ENCODE measurements around the gene EIF2B2. TPM values are rescaled to one million over a fixed set of nuclear protein-coding genes. Genes with fewer than 3 reads are reported as not detected.

The EIF2B2 gene
- total and polyA plus RNA-seq, 10 of the 15 experiments (the other 5 are each of a cell fraction or from before 2014, with no cell fraction given) = 17.4 to 168 (median 65.5) TPM

DNA sequence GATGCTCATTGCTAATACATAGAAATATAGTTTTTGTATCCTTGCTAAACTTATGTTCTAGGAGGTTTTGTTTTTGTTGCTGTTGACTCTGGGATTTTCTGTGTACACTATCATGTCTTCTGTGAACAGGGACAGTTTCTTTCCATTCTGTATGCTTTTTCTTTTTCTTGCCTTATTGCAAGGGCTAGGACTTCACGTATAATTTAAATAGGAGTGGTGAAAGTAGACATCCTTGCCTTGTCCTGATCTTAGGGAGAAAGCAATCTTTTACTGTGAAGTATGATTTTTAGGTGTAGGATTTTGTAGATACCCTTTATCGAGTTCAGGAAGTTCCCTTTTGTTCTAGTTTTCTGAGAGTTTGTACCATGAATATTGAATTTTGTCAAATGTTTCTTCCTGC, 1.5 kb upstream of the EIF2B2 start:
- RAD21 ChIA-PET (ENCODE audit: unreplicated experiment) = no interaction called here
- no peak for FAIRE-seq
- WGBS (ENCODE audit: insufficient coverage, insufficient replicate concordance, low lambda C conversion rate, missing lambda C conversion rate) = 98% methylated on average over 2 of the region's 2 CpGs

GRCh38 chr14:75001899-75002298, 822 bp upstream of the EIF2B2 start:
- ATAC-seq (no peak), DNase-seq (ENCODE audit: low read depth, low spot score) (no peak), FAIRE-seq (no peak)
- no peak for TF ChIP-seq RBBP5 (conservative IDR thresholded peaks at IDR 0.05)
- TF ChIP-seq E2F8 (IDR thresholded peaks at IDR 0.05; ENCODE audit: low read depth, partially characterized antibody) = no peak
- TF ChIP-seq, protein P1, sequence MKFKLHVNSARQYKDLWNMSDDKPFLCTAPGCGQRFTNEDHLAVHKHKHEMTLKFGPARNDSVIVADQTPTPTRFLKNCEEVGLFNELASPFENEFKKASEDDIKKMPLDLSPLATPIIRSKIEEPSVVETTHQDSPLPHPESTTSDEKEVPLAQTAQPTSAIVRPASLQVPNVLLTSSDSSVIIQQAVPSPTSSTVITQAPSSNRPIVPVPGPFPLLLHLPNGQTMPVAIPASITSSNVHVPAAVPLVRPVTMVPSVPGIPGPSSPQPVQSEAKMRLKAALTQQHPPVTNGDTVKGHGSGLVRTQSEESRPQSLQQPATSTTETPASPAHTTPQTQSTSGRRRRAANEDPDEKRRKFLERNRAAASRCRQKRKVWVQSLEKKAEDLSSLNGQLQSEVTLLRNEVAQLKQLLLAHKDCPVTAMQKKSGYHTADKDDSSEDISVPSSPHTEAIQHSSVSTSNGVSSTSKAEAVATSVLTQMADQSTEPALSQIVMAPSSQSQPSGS (IDR thresholded peaks at IDR 0.05; ENCODE audit: low read length) = no peak
- TF ChIP-seq IKZF1 (conservative IDR thresholded peaks at IDR 0.05) = no peak
- TF ChIP-seq TAF1 (IDR thresholded peaks at IDR 0.05; ENCODE audit: borderline replicate concordance, low read depth, low read length) = no peak
- TF ChIP-seq BCL11A (IDR thresholded peaks at IDR 0.05; ENCODE audit: low read depth, low read length) = no peak
- no peak for TF ChIP-seq PML (IDR thresholded peaks at IDR 0.05; ENCODE audit: low read length)
- TF ChIP-seq HDAC2 (IDR thresholded peaks at IDR 0.05) = no peak
- no peak for TF ChIP-seq FOXM1 (IDR thresholded peaks at IDR 0.05; ENCODE audit: low read depth, low read length)
- no peak for TF ChIP-seq KDM1A (IDR thresholded peaks at IDR 0.05; ENCODE audit: borderline replicate concordance)
- TF ChIP-seq ZSCAN29 (IDR thresholded peaks at IDR 0.05) = no peak
- in situ Hi-C loops (cut with MboI) (no loop called here), intact Hi-C loops (cut with micrococcal nuclease; ENCODE audit: unreplicated experiment) (loop anchor here (1.0 kb wide), 1 partner anchor 60 kb away; no protein-coding TSS in a partner anchor)
- BruUV-seq (replicated peaks) = no TSS peak
- Histone ChIP-seq H4K20me1 (ENCODE audit: control insufficient read depth, insufficient read depth) (no peaks in the 10 kb centered on the region), H3K4me2 (ENCODE audit: control insufficient read depth, insufficient read depth) (peak overlapping the region; percentile 70), H3K4me3 (peak overlapping the region; percentile 74), H2AFZ (ENCODE audit: control insufficient read depth, low read depth, low read length) (peak overlapping the region; percentile 90), H3K27ac (ENCODE audit: control insufficient read depth, insufficient read depth) (peak overlapping the region; percentile 59), H3K36me3 (ENCODE audit: control insufficient read depth in 2 of 2, insufficient read depth in 2 of 2, low read length in 1 of 2) (peaks cover 3 to 9% of the 10 kb centered on the region in 2 experiments; a peak in 2 of 4 replicates), H3K4me1 (ENCODE audit: control insufficient read depth, insufficient read depth, low read length) (peaks cover 4% of the 10 kb centered on the region), H3K27me3 (replicated peaks in 1 of 2; ENCODE audit: control insufficient read depth in 2 of 2, insufficient read depth in 2 of 2, low read length in 1 of 2) (no peaks in the 10 kb centered on the region), H3K79me2 (ENCODE audit: control insufficient read depth, insufficient read depth, low read length) (peaks cover 17% of the 10 kb centered on the region), H3K9me3 (replicated peaks; ENCODE audit: control insufficient read depth, insufficient read depth, low read length) (no peaks in the 10 kb centered on the region; the same call in 2 of the 3 replicates), H3K9ac (ENCODE audit: control insufficient read depth, insufficient read depth, low read length) (0 out of 2 replicates have a peak overlapping the region, but pooled peaks have one; percentile 76)
- RAD21 ChIA-PET (ENCODE audit: unreplicated experiment) = interaction anchor here (1.0 to 2.6 kb wide), 3 partner anchors 60 to 141 kb away, joined by 3 to 12 read pairs (median 4); partner anchors contain the start of gene ACYP1
- WGBS (ENCODE audit: insufficient coverage, insufficient replicate concordance, low lambda C conversion rate, missing lambda C conversion rate) = 100% methylated on average over 1 of the region's 1 CpG
- POLR2A ChIA-PET = interaction anchor here (0.5 kb wide), 1 partner anchor 66 kb away, joined by 4 read pairs; no protein-coding TSS in a partner anchor
- CTCF ChIA-PET = interaction anchor here (1.0 to 3.2 kb wide), 4 partner anchors 55 to 300 kb away, joined by 3 to 9 read pairs (median 4); no protein-coding TSS in a partner anchor
- SMC1A ChIA-PET (ENCODE audit: uncharacterized antibody, unreplicated experiment) = interaction anchor here (1.0 kb wide), 2 partner anchors 33 to 47 kb away, joined by 3 read pairs; no protein-coding TSS in a partner anchor

More for the DNA sequence above, 1.5 kb upstream of the EIF2B2 start:
- H2AFZ ChIP-seq (ENCODE audit: control insufficient read depth, low read depth, low read length) = no peak overlapping the region
- H4K20me1 ChIP-seq (ENCODE audit: control insufficient read depth, insufficient read depth) = no peaks in the 10 kb centered on the region
- no peak overlapping the region for H3K9ac ChIP-seq (ENCODE audit: control insufficient read depth, insufficient read depth, low read length)
- H3K36me3 ChIP-seq (ENCODE audit: control insufficient read depth in 2 of 2, insufficient read depth in 2 of 2, low read length in 1 of 2) = peaks cover 0 to 2% of the 10 kb centered on the region in 2 experiments; a peak in 1 of 4 replicates
- no peak overlapping the region for H3K27ac ChIP-seq (ENCODE audit: control insufficient read depth, insufficient read depth)
- no peak overlapping the region for H3K4me2 ChIP-seq (ENCODE audit: control insufficient read depth, insufficient read depth)
- no peaks in the 10 kb centered on the region; the same call in 2 of the 3 replicates for H3K9me3 ChIP-seq (replicated peaks; ENCODE audit: control insufficient read depth, insufficient read depth, low read length)
- no TSS peak for BruUV-seq (replicated peaks)
- H3K4me1 ChIP-seq (ENCODE audit: control insufficient read depth, insufficient read depth, low read length) = peaks cover 4% of the 10 kb centered on the region
- TF ChIP-seq CBX3 (IDR thresholded peaks at IDR 0.05; ENCODE audit: borderline replicate concordance, low read depth) (no peak), STAT1 (conservative IDR thresholded peaks at IDR 0.05) (no peak)
- TF ChIP-seq, protein P2, sequence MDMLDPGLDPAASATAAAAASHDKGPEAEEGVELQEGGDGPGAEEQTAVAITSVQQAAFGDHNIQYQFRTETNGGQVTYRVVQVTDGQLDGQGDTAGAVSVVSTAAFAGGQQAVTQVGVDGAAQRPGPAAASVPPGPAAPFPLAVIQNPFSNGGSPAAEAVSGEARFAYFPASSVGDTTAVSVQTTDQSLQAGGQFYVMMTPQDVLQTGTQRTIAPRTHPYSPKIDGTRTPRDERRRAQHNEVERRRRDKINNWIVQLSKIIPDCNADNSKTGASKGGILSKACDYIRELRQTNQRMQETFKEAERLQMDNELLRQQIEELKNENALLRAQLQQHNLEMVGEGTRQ (IDR thresholded peaks at IDR 0.05; ENCODE audit: borderline replicate concordance, low read depth, low read length) = no peak
- H3K27me3 ChIP-seq (replicated peaks in 1 of 2; ENCODE audit: control insufficient read depth in 2 of 2, insufficient read depth in 2 of 2, low read length in 1 of 2) = no peaks in the 10 kb centered on the region
- ATAC-seq (no peak), DNase-seq (ENCODE audit: low read depth, low spot score) (no peak)
- CTCF ChIA-PET = interaction anchor here (1.0 to 3.2 kb wide), 3 partner anchors 54 to 140 kb away, joined by 3 to 9 read pairs (median 3); no protein-coding TSS in a partner anchor
- SMC1A ChIA-PET (ENCODE audit: uncharacterized antibody, unreplicated experiment) = interaction anchor here (1.0 kb wide), 1 partner anchor 48 kb away, joined by 3 read pairs; no protein-coding TSS in a partner anchor
- H3K79me2 ChIP-seq (ENCODE audit: control insufficient read depth, insufficient read depth, low read length) = peaks cover 17% of the 10 kb centered on the region
- intact Hi-C loops (cut with micrococcal nuclease; ENCODE audit: unreplicated experiment) = no loop called here
- in situ Hi-C loops (cut with MboI) = no loop called here
- no peak overlapping the region for H3K4me3 ChIP-seq
- POLR2A ChIA-PET = no interaction called here

Data from GM12878 (cell line).